GM19239 (cell line): ENCODE data around the gene DNAJC16.

Experiments
- DNase-seq: peaks from one replicate; pipeline ENCODE4 v3.0.0; 2011; ENCODE audit warnings: low spot score; ENCODE audit not compliant: insufficient read length
- FAIRE-seq: peaks from 2 replicates; lab custom pipeline; 2011; peaks lifted over from hg19 to GRCh38; lab: Jason Lieb, UNC

Gene DNAJC16

GRCh38 chr1:15526021-15526489 is 593 bp upstream of the DNAJC16 start:
- FAIRE-seq (no peak), DNase-seq (no peak)

GRCh38 chr1:15531003-15531402 is 4.4 kb downstream of the DNAJC16 start:
- FAIRE-seq (no peak), DNase-seq (no peak)

- no peak for FAIRE-seq
- no peak for DNase-seq
These were observed 5.0 kb downstream of the DNAJC16 start for GRCh38 chr1:15531682-15532081.

- FAIRE-seq (no peak), DNase-seq (no peak)
These were observed 12.1 kb downstream of the DNAJC16 start for GRCh38 chr1:15538771-15539170.

- no peak for DNase-seq
These were observed 13.5 kb downstream of the DNAJC16 start for GRCh38 chr1:15540186-15540585.

GRCh38 chr1:15541231-15541792 is 14.7 kb downstream of the DNAJC16 start:
- DNase-seq, result no peak

More at GRCh38 chr1:15540186-15540585, 13.5 kb downstream of the DNAJC16 start:
- FAIRE-seq, result no peak

GRCh38 chr1:15542388-15543250 is 16.0 kb downstream of the DNAJC16 start:
- no peak for FAIRE-seq

More at GRCh38 chr1:15541231-15541792, 14.7 kb downstream of the DNAJC16 start:
- no peak for FAIRE-seq

GRCh38 chr1:15543251-15543588 is 16.6 kb downstream of the DNAJC16 start:
- FAIRE-seq, result no peak
- DNase-seq, result no peak

More at GRCh38 chr1:15542388-15543250, 16.0 kb downstream of the DNAJC16 start:
- no peak for DNase-seq

GRCh38 chr1:15543589-15544568 is 17.2 kb downstream of the DNAJC16 start:
- FAIRE-seq (no peak), DNase-seq (no peak)

- FAIRE-seq (no peak), DNase-seq (no peak)
These were observed 20.0 kb downstream of the DNAJC16 start for GRCh38 chr1:15546641-15547040.

- DNase-seq, result no peak
- no peak for FAIRE-seq
These were observed 23.9 kb downstream of the DNAJC16 start for GRCh38 chr1:15550573-15550972.

- no peak for FAIRE-seq
- DNase-seq, result no peak
These were observed 30.4 kb downstream of the DNAJC16 start for GRCh38 chr1:15557008-15557407.

GRCh38 chr1:15557594-15557993 is 30.9 kb downstream of the DNAJC16 start:
- no peak for DNase-seq
- FAIRE-seq, result no peak

GRCh38 chr1:15558516-15558915 is 31.9 kb downstream of the DNAJC16 start:
- FAIRE-seq (no peak), DNase-seq (no peak)

- DNase-seq (no peak), FAIRE-seq (no peak)
These were observed 32.7 kb downstream of the DNAJC16 start for GRCh38 chr1:15559189-15559810.

- FAIRE-seq (no peak), DNase-seq (no peak)
These were observed 41.9 kb downstream of the DNAJC16 start for GRCh38 chr1:15568387-15569073.

- no peak for FAIRE-seq
- no peak for DNase-seq
These were observed 44.2 kb downstream of the DNAJC16 start for GRCh38 chr1:15570861-15571260.

GRCh38 chr1:15571266-15571665 is 44.6 kb downstream of the DNAJC16 start:
- DNase-seq, result no peak
- FAIRE-seq, result no peak

- no peak for DNase-seq
- FAIRE-seq, result no peak
These were observed 46.8 kb downstream of the DNAJC16 start for GRCh38 chr1:15573477-15573876.
